ENCODE results near the gene PSMD14. TPM values are rescaled to one million over a fixed set of nuclear protein-coding genes. Genes with fewer than 3 reads are reported as not detected.
A peak's percentile ranks its signal among the peaks of the same experiment; 100 is the strongest.

Gene PSMD14
- total and polyA plus RNA-seq, 2 experiments from 2014 or later = 31.9 to 79.6 TPM

DNA sequence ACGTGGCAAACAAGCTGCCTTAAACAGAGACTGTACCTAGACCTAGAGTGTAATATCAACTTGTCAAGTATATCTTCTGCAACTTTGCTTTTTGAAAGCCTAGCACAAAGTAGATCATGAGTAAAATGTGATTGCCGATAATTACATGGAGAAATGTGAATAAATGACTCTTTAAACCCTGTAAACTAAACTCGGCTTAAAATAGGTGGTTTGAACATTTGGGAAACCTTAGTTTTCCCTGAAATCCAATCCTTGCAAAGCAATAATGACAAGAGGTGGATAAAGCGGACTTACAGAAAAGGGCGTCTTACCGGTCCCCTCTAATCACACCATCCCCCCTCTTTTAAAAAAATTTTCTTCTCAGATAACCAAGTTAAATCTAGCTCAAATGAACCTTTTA lies 549 bp upstream of the PSMD14 start:
- Histone ChIP-seq H3K27me3 (no peaks in the 10 kb centered on the region), H3K36me3 (no peaks in the 10 kb centered on the region), H3K4me3 (peak overlapping the region; percentile 44), H3K9me3 (ENCODE audit: low read depth) (no peaks in the 10 kb centered on the region), H3K4me1 (ENCODE audit: low read depth) (peaks cover 9% of the 10 kb centered on the region), H3K27ac (peak overlapping the region; percentile 88)
- no peak for DNase-seq (ENCODE audit: low read depth in 1 of 2, low spot score in 1 of 2)
- TF ChIP-seq CTCF (IDR thresholded peaks at IDR 0.05; ENCODE audit: low read depth, low read length) = no peak

DNA sequence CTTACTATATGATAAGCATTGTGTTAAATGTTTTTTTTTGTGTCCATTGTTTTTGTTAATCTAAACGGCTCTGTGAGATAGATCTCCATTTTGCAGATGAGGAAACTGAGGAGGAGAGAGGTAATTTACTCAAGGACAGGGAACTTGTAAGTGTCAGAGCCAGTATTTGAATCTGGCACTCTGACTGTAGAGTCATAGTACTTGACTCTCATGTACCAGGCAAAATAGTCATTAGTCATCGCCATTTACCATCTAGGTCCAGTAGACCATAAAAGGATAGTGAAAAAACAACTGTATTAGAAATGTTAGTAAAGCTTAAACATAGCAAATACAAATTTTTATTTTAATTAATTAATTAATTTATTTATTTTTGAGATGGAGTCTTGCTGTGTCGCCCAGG lies 4.8 kb downstream of the PSMD14 start:
- Histone ChIP-seq H3K4me3 (no peak overlapping the region), H3K27me3 (no peaks in the 10 kb centered on the region), H3K36me3 (no peaks in the 10 kb centered on the region), H3K4me1 (ENCODE audit: low read depth) (peaks cover 9% of the 10 kb centered on the region), H3K27ac (no peak overlapping the region), H3K9me3 (ENCODE audit: low read depth) (no peaks in the 10 kb centered on the region)
- DNase-seq (ENCODE audit: low read depth in 1 of 2, low spot score in 1 of 2) = no peak
- no peak for TF ChIP-seq CTCF (IDR thresholded peaks at IDR 0.05; ENCODE audit: low read depth, low read length)

DNA sequence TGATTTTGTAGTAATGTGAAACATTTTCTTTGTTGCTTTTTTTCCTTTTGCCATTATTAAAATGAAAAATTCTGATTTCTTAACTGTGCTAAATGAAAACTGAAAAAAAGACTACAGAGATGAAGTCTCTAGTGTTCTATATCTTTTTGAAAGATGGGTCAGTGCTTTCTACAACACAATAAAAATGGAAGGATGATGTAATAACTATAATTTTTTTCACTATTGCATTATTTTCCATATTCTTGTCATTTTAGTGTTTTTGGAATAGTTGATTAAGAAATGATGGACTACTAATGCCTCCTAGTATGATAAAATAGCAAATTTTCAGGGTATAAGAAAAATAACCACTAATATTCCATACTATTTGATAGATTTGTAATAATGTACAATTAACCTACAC lies 7.2 kb downstream of the PSMD14 start:
- Histone ChIP-seq H3K4me1 (ENCODE audit: low read depth) (no peaks in the 10 kb centered on the region), H3K4me3 (no peak overlapping the region), H3K27ac (no peak overlapping the region), H3K9me3 (ENCODE audit: low read depth) (no peaks in the 10 kb centered on the region), H3K36me3 (peaks cover 2% of the 10 kb centered on the region), H3K27me3 (no peaks in the 10 kb centered on the region)
- no peak for DNase-seq (ENCODE audit: low read depth in 1 of 2, low spot score in 1 of 2)
- TF ChIP-seq CTCF (IDR thresholded peaks at IDR 0.05; ENCODE audit: low read depth, low read length) = no peak

GRCh38 chr2:161316701-161317100 lies 8.5 kb downstream of the PSMD14 start:
- TF ChIP-seq CTCF (IDR thresholded peaks at IDR 0.05; ENCODE audit: low read depth, low read length) = no peak

DNA sequence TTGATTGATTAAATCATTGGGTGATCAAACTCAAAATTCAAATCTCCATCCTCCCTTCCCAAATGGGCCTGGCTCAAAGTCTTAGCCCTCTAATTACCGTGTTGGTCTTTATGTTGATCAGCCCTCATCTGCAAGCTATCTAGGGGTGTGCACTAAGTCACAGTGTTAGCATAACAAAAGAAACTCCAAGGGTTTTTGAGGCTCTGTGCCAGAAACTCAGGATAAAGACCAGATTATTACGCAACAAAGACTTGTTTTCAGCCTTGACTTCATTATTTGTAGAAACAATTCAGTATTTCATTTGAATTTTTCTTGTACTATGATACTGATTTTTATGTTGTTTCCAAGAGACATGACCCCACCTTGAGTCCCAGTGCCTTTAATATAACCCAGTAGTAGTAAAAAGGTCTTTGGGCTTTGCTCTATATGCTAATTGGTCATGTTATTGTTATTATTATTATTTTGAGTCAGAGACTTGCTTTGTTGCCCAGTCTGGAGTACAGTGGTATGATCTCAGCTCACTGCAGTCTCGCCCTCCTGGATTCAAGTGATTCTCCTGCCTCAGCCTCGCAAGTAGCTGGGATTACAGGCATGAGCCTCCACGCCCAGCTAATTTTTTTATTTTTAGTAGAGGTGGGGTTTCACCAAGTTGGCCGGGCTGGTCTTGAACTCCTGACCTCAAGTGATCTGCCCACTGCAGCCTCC lies 13.9 kb downstream of the PSMD14 start:
- no peaks in the 10 kb centered on the region for H3K27me3 ChIP-seq
- H3K27ac ChIP-seq = no peak overlapping the region
- H3K36me3 ChIP-seq = peaks cover 6% of the 10 kb centered on the region
- no peaks in the 10 kb centered on the region for H3K4me1 ChIP-seq (ENCODE audit: low read depth)
- no peaks in the 10 kb centered on the region for H3K9me3 ChIP-seq (ENCODE audit: low read depth)
- no peak overlapping the region for H3K4me3 ChIP-seq
- peak in 1 of 2 donors; percentile 69 for DNase-seq (ENCODE audit: low read depth in 1 of 2, low spot score in 1 of 2)
- TF ChIP-seq CTCF (IDR thresholded peaks at IDR 0.05; ENCODE audit: low read depth, low read length) = no peak

More at GRCh38 chr2:161316701-161317100, 8.5 kb downstream of the PSMD14 start:
- H3K27me3 ChIP-seq = no peaks in the 10 kb centered on the region
- peak in 1 of 2 donors; percentile 31 for DNase-seq (ENCODE audit: low read depth in 1 of 2, low spot score in 1 of 2)
- H3K4me1 ChIP-seq (ENCODE audit: low read depth) = no peaks in the 10 kb centered on the region
- no peaks in the 10 kb centered on the region for H3K9me3 ChIP-seq (ENCODE audit: low read depth)
- peaks cover 2% of the 10 kb centered on the region for H3K36me3 ChIP-seq
- H3K27ac ChIP-seq = no peak overlapping the region
- H3K4me3 ChIP-seq = no peak overlapping the region

All from cardiac muscle cell (in vitro differentiated cells and primary cell).